GM12892 (cell line): Measurements from ENCODE around the gene LAMC2.

Experiments used
- POLR2A ChIP-seq: IDR thresholded peaks from 2 replicates; pipeline ENCODE4 v1.6.1; 2011; ENCODE audit warnings: low read depth, low read length, control low read depth
- TAF1 ChIP-seq: IDR thresholded peaks from 2 replicates; pipeline ENCODE4 v1.6.1; 2011; ENCODE audit warnings: low read depth, mild to moderate bottlenecking, control low read depth, low read length, borderline replicate concordance

DNA sequence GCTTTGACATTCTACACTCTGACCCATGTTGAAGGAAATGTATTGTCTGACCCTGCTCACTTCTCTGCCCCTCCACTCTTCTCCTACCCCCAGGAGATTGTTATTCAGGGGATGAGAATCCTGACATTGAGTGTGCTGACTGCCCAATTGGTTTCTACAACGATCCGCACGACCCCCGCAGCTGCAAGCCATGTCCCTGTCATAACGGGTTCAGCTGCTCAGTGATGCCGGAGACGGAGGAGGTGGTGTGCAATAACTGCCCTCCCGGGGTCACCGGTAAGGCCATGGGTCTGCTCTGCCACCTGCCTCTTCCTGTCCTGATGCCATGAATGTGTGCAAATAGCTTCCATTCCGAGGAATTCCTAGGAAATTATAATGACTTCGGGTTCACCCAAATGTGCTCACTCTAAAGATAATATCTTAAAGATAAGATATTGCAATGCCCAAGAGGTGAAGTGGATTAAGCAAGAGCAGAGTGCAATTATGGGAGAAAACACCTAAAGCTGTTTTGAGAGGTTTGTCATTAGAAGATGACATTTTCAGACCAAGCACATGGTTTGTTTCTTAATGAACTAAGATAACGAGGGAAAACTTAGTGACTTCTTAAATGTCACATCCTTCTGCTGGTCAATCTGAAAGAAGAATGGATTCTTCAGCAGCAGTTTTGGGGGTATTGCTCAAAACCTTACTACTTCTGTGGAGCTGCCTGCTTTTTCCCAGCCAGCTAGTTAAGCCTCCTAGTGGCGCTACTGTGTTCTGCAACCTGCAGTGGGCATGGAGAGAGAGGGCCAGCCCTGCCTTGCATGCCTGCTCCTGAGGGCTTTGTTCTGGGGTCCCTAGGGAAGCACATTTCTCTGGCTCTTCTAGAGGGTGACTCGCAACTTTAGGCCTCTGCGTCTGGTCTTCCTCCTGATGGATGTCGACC is 41.6 kb downstream of the LAMC2 start:
- TF ChIP-seq POLR2A (no peak), TAF1 (no peak)
